Mesenteric fat pad (tissue), 1 donor: ENCODE results near the gene CACNB4. TPM values are rescaled to one million over a fixed set of nuclear protein-coding genes. Genes with fewer than 3 reads are reported as not detected.
"Not testable (repeated sequence)": the region's sequence is repeated elsewhere in the genome, so short reads cannot be mapped to it uniquely, and the experiment has no call there.

Experiments used
- DNase-seq: peaks from one replicate; pipeline ENCODE4 v3.0.0-alpha.2; 2020; ENCODE audit warnings: low spot score
- total RNA-seq: library from RNA; stranded (reverse); fragmentation: NEBNext Ultra II Directional; extraction: Animal tissue kit (Norgen Biotek cat#: 25700); gene quantifications from one replicate; pipeline ENCODE4 v1.2.1, GENCODE V29; 2021
- donor health status: DM: yes; HTN: yes; CAD: no.

CACNB4 gene
- total RNA-seq, 1 donor from 2014 or later: 1.7 TPM

GRCh38 chr2:152024477-152024876, 74.4 kb downstream of the CACNB4 start:
- no peak for DNase-seq

- DNase-seq: no peak
Measured at GRCh38 chr2:152022090-152022489, 76.8 kb downstream of the CACNB4 start.

GRCh38 chr2:152021001-152021400, 77.8 kb downstream of the CACNB4 start:
- not testable (repeated sequence) for DNase-seq

GRCh38 chr2:152019732-152020131, 79.1 kb downstream of the CACNB4 start:
- no peak for DNase-seq

GRCh38 chr2:152016181-152017120, 82.4 kb downstream of the CACNB4 start:
- DNase-seq: no peak

GRCh38 chr2:152015552-152015951, 83.3 kb downstream of the CACNB4 start:
- no peak for DNase-seq

GRCh38 chr2:152012697-152013096, 86.1 kb downstream of the CACNB4 start:
- no peak for DNase-seq

GRCh38 chr2:152011724-152012123, 87.1 kb downstream of the CACNB4 start:
- no peak for DNase-seq

- no peak for DNase-seq
Measured at GRCh38 chr2:152005607-152006006, 93.2 kb downstream of the CACNB4 start.

- DNase-seq: not testable (repeated sequence)
Measured at GRCh38 chr2:152003283-152003682, 95.6 kb downstream of the CACNB4 start.

GRCh38 chr2:151999053-151999452, 99.8 kb downstream of the CACNB4 start:
- no peak for DNase-seq

GRCh38 chr2:151996243-151997003, 102.4 kb downstream of the CACNB4 start:
- no peak for DNase-seq

- DNase-seq: no peak
Measured at GRCh38 chr2:151995161-151995557, 103.7 kb downstream of the CACNB4 start.

GRCh38 chr2:151994178-151994577, 104.7 kb downstream of the CACNB4 start:
- not testable (repeated sequence) for DNase-seq

GRCh38 chr2:151991010-151991409, 107.8 kb downstream of the CACNB4 start:
- no peak for DNase-seq

GRCh38 chr2:151989378-151989777, 109.5 kb downstream of the CACNB4 start:
- no peak for DNase-seq

GRCh38 chr2:151987484-151987883, 111.4 kb downstream of the CACNB4 start:
- no peak for DNase-seq

GRCh38 chr2:151984424-151985083, 114.3 kb downstream of the CACNB4 start:
- DNase-seq: no peak

- DNase-seq: no peak
Measured at GRCh38 chr2:151983221-151983620, 115.6 kb downstream of the CACNB4 start.

GRCh38 chr2:151981886-151982285, 117.0 kb downstream of the CACNB4 start:
- DNase-seq: no peak

GRCh38 chr2:151979694-151980093, 119.2 kb downstream of the CACNB4 start:
- no peak for DNase-seq

GRCh38 chr2:151978709-151979108, 120.1 kb downstream of the CACNB4 start:
- DNase-seq: no peak
